GM21381 (cell line): Measurements from ENCODE around the gene MMP15.
"Not testable (repeated sequence)": the region's sequence is repeated elsewhere in the genome, so short reads cannot be mapped to it uniquely, and the experiment has no call there.

Experiments
- ATAC-seq: cut with Tn5 transposase; IDR thresholded peaks from one replicate; pipeline ENCODE4 v1.9.1; 2021; ENCODE audit warnings: mild to moderate bottlenecking, moderate library complexity; ENCODE audit not compliant: unreplicated experiment

The MMP15 gene

DNA sequence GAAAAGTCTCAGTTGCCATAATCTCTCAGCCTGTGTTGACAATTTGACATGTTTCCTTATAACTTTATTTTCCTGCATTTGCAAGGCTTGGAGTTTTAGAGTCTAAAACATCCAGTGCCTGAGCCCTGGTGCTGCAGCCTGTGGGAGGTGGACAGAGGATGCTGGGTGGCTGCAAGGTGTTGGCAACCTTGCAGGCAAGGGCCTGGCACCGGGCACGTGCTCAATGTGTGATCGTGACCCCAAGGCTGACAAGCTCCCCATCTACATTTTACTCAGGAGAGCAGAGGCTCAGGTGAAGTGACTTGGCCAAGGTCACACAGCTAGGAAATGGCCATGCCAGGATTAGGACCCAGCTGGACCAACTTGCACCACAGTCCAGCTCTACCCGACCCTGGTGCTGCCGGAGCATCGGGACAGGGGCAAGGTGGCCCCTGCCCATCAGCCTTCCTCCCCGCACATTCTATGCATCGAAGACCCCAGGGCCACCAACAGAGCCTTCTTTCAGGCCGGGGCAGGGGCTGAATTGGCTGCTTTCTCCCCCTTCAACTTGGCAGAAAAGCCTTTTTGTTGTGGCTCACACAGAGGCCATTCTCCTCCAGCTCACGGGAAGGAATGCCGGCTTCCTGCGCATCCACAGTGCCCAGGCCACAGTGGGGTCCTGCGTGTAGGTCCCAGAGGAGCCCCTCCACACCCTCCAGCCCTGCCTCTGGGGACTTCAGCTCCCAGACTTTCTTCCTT, 23.1 kb downstream of the MMP15 start:
- no peak for ATAC-seq

DNA sequence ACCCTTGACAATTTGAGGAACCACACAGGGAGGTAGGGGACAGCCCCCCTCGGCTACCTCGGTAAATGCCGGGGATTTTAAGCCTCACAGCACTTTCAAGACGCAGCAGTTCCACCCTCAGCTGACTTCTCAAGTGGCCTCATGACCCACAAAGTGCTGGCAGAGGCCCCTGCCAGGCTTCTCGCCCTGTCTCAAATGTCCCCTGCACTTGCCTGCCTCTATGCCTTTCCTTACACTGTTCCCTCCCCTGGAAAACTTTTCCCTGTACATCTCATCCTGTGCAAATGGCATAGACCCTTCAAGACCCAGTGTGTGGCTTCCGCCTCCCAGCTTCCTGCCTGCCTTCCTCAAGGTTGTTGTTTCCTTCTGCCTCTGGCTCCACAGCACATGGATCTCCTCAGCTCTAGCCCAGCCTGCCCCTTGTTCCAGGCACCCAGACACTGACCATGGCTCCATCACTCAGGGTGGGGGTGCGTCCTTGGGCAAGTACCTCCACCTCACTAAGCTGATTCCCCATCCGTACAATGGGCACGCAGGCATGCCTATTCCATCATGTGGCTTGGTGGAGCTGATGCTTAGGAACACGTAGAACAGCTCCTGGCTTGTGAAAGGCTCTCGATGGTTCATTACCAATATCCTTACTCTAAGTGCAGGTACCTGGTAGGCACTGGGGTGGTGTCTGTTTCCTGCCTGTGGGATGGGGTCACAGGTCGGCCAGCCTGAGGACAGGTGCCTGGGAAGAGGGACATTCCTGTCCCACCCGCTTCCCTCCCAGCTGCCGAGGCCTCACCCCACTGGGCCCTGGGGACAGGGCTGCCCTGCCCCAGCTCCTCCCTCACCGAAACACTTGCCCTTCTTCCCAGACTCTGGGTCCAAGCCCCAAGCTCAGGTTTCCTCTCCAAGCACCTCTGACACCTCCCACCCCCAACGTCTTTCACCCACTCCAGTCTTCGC, 24.0 kb downstream of the MMP15 start:
- no peak for ATAC-seq

DNA sequence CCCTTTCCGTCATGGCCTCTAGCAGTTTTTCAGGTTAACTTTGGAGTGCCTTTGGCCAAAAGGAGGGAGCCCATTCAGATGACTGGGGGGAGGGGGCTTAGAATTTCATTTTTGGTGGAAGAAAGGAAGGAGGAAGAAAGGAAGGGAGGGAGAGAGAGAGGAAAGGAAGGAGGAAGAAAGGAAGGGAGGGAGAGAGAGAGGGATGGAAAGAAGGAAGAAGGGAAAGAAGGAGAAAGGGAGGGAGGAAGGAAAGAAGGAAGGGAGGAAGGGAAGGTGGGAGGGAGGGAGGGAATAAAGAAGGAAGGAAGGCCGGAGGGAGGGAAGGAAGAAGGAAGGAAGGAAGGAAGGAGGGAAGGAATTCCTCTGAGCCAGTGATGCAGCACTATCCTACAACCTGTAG, 25.7 kb downstream of the MMP15 start:
- ATAC-seq: no peak

DNA sequence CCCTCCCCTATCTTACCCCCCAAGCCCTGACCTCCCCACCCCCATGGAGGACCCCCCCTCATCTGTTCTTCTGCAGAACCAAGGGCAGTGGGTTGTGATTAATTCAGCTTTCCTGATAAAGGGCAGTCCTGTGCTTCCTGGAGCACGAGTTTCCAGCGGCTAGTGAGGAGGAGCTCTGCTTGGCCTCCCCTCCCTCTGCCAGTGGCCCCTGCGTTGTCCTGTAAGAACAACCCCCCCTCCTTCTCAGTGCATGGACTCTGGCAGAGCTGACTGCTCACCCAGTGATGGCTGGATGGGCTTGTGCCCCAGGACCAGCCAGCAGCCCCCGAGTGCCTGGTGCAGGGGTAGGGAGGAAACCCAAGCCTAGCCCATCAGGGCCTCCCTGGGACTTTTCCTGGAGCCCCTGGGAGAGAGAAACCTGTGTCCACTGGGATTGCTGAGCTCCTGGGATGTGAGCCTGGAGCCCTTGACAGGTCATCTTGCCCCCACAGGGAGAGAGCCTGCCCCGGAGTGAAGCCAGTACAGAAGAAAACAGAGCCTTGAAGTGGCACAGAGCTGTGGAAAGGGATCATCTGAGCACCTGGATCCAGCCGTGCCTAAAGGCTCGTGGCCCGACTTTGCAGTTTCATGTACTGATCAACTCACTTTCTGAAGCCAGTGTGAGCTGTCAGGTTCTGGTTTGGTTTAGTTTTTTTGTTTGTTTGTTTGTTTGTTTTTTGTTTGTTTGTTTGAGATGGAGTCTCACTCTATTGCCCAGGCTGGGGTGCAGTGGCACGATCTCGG, 26.5 kb downstream of the MMP15 start:
- ATAC-seq: no peak

DNA sequence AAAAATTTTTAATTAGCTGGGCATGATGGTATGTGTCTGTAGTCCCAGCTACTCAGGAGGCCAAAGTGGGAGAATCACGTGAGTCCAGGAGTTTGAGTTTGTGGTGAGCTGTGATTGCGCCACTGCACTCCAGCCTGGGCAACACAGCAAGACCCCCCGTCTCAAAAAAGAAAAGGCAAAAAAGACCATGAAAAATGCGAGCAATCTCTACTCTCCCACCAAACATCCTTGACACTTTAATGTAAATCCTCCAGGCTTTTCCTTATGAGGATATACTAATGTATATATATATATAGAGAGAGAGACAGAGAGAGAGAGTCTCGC, 28.1 kb downstream of the MMP15 start:
- ATAC-seq: no peak

DNA sequence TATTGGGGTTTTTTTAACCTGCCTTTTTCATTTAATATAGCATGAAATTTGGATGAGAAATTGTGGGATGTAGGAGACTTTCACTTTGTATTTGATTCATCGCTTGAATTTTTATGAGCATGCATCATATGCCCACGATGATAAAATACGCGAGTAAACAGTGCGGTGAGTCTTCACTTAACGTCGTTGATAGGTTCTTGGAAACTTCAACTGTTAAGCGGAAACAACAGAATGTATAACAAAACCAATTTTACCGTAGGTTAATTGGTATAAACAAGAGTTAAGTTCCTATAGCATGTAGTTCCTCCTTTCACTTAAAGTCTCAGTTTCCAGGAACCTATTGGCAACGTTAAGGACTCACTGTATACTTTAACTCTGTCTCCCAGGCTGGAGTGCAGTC, 28.7 kb downstream of the MMP15 start:
- ATAC-seq: no peak

DNA sequence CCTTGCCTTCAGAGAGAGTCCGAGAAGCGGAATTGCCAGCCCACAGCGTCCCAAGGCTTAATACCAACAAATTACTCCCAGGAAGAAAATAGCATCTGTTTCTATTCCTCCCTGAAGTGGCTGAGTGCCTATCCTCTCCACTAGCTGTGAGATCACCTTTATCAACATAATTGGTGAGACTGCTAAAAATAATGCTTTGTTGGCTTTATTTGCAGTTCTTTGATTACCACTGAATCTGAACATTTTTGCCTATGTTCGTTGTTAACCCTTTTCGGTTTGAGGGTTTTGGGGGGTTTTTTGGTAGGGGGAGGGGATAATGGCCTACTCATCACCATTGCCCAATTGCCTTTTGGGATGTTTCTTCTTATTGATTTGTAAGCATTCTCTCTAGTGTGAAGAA, 31.0 kb downstream of the MMP15 start:
- ATAC-seq: no peak

DNA sequence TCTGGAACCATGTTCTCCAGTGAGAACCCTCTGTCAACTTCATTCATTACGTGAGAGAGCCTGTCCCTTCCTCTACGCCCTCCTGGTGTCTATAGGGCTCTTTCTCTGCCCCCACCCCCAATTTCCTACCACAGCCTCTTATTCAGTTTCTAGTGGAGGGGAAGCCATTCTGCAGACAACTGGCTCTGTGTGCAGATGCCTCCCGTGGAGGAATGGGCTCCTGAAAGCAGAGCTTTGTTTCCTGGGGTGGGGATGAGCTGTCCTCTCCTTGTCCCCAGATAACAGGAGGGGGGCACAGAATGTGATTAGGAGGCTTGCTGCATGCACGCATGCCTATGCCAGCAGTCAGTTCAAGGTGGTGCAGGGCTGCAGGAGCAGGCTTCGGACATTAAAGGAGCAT, 31.6 kb downstream of the MMP15 start:
- no peak for ATAC-seq

DNA sequence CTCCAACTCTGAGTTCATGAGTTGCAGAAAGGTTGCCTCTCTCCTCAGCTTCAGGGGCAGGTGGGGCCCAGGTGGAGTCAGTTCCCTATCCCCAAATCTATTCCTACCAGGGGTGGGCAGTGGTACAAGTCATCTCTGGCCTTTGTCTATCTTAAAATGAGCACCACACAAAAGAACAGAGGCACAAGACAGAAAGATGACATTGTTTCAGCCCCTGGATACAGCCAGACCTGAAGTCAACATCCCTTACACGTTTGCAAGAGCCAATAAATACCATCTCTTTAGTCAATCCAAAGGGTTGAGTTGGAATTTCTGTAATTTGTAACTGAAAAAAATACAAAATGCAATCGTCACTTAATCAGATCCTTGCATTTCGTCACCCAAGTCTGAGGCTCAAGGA, 32.2 kb downstream of the MMP15 start:
- ATAC-seq: no peak

DNA sequence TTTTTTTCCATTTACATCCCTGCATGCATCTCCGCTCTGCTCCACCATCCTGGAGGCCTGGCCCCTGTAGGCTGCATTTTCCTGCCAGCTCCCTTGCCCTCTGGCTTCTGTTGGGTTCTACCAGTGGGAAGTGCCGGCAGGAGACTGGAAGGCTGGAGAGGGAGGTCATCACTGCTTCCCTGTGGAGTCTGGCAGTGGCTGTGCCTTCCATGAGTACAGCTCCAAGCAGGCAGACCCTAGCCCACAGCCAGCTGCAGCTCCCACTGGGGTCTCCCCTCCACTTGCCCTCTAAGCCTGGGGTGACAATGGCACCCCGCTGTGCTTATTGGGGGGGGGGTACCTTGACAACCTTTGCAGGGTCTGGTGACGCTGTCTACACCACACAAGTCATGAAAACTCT, 37.3 kb downstream of the MMP15 start:
- ATAC-seq: no peak

DNA sequence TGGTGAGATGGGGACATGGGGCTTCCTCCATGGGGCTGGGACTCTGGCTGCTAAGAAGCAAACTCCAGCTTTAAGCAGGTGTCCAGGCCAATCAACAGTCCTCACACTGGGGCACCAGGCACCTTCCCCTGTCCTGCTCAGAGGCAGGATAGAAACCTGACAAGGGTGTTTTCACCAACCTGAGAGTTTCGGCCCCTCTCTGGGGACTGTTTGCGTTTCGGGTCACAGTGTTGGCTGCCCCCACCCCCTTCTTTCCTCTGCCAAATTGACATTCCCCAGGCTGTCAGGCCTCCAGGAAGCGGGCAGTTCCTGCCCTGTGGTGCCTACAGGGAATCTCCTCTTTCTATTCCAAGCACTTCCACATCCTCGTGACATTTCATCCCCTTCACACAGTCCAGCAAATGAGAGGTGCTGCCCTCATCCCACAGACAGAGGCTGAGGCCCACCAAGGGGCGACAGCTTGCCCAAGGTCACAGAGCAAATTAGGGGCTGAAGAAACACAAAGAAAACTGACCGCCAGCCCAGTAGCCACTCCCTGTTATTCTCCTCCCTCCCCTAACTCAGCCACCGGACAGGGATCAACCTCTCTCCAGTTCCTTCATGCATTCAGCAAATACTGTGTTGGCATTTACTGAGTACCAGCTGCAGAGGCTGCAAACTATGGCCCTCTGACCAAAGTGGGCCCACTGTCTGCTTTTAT, 38.0 kb downstream of the MMP15 start:
- no peak for ATAC-seq

DNA sequence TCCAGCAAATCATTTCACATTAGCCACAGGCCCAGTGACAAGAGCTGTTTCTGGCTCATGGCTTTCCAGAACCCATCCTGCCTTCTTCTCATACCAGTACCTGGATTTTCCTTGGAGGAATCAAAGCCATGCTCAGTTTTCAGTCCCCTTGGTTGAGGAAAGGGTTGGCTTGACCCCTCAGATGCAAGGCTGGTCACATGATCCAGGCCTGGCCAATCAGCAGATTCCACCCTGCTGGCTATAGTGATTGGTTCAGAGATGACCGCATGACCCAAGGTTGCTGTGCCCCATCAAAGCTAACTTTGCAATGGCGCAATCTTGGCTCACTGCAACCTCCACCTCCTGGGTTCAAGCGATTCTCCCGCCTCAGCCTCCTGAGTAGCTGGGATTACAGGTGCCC, 45.0 kb downstream of the MMP15 start:
- no peak for ATAC-seq

DNA sequence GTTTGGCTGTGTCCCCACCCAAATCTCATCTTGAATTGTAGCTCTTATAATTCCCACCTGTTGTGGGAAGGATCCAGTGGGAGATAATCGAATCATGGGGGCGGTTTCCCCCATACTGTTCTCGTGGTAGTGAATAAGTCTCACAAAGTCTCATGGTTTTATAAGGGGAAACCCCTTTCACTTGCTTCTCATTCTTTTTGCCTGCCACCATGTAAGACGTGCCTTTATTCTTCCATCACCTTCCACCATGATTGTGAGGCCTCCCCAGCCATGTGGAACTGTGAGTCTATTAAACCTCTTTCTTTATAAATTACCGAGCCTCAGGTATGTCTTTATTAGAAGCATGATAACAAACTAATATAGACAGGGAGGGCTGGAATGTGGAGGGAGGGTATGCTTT, 46.6 kb downstream of the MMP15 start:
- ATAC-seq: not testable (repeated sequence)

DNA sequence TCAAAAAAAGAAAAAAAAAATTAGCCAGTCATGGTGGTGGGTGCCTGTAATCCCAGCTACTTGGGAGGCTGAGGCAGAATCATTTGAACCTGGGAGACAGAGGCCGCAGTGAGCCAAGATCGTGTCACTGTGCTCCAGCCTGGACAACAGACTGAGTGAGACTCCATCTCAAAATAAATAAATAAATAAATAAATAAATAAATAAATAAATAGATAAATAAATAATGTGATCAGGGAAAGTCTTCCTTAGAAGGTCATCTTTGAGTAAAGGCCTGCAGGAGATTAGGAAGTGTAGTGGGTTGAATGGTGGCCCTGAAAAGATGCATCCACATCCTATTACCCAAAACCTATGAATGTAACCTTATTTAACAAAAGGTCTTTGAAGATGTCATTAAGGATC, 47.5 kb downstream of the MMP15 start:
- not testable (repeated sequence) for ATAC-seq

DNA sequence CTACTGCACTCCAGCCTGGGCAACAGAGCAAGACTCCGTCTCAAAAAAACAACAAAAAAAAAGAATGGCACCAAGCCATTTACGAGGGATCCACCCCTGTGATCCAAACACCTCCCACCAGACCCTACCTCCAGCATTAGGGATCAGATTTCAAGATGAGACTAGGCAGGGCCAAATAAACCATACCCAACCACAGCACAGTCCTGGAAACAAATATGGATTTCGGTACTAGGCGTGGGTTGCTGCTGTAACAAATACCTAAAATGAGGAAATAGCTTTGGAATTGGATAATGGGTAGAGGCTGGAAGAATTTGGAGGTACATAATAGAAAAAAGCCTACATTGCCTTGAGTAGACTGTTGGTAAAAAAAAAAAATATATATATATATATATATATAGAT, 49.1 kb downstream of the MMP15 start:
- ATAC-seq: no peak

DNA sequence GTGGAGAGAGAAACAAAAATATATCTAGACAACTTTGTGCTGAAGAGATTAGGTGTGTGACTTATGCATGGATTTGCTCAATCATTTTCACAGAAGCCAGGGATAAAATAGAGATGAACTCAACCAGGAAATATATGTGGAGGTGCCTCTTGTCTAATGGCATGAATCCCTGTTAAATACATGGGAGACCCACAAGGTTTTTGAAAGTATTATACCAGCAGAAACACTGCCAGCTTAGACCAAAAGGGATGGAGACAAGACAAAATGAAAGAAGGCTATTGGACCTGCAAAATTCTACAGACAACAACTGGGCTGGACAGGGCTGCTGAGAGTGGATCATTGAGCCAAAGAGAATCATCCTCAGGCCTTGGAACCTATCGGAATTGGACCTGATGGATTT, 51.0 kb downstream of the MMP15 start:
- no peak for ATAC-seq

DNA sequence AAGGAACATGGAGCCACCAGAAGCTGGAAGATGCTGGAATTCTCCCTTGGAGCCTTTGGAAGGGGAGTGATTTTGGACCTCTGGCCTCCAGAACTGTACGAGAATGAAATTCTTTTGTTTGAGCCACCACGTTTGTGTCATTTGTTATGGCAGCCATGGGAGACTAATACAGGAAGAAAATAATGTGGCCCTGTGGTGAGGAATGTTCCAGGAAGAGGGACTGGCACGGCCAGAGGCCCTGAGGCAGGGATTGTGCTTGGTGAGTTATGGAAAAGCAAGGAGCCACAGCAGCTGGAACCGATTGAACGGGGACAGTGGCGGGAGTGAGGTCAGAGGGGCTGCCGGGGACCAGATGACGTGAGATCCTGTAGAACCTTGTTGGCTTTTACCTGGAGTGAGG, 52.2 kb downstream of the MMP15 start:
- no peak for ATAC-seq

DNA sequence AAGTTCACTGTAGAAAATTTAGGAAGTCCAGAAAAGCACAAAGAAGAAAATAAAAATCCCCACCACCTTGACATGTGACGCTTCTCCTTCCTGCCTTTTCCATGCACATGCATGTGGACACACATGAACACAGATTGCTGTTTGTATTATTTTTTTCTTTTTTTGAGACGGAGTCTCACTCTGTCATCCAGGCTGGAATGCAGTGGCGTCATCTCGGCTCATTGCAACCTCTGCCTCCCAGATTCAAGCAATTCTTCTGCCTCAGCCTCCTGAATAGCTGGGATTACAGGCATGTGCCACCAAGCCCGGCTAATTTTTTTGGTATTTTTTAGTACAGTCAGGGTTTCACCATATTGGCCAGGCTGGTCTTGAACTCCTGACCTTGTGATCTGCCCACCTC, 55.1 kb downstream of the MMP15 start:
- ATAC-seq: not testable (repeated sequence)

DNA sequence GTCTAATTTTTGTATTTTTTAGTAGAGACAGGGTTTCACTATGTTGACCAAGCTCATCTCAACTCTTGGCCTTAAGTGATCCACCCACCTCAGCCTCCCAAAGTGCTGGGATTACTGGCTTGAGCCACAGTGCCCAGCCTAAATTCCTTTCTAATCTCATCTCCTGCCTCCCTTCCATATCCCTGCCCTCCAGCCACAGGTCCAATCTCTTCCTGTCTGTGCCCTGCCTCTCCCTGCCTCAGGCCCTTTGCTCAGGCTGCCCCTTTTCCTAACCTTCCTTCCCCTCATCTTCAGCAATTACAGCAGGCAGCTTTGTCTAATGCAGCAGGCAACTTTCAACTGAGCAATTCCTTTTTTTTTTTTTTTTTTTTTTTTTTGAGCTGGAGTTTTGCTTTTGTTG, 56.8 kb downstream of the MMP15 start:
- ATAC-seq: no peak

DNA sequence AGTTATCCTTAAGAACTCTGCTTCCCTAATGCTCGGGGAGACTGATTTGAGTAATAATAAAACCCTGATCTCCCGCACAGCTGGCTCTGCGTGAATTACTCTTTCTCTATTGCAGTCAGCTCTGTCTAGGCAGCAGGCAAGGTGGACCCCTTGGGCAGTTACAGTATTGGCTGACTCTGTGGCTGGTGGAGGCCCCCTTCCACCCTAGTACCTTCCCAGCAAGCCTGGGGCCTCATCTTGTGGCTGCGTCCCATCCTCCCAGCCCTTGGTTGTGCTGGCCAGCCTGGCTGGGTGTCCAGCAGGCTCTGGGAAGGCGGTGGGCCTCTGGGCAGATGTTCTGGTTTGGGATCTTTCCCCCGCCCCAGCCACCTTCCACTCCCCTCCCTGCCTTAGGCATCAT, 59.1 kb downstream of the MMP15 start:
- no peak for ATAC-seq

DNA sequence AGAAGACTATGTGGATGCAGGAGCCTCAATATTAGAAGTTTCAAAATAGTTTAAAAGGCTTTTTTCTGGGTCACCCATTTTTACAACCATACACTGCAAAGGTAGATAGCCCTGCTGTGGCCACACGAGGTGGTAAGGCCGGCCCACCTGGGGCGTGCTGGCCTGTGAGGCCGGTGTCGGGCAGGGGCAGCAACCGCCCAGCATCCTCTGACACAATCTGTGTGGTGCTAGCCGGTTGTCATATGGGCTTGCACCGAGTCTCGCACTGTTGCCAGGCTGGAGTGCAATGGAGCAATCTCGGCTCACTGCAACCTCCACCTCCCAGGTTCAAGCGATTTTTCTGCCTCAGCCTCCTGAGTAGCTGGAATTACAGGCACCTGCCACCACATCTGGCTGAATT, 59.6 kb downstream of the MMP15 start:
- ATAC-seq: no peak
